ENCODE results near the gene SUFU. TPM values are rescaled to one million over a fixed set of nuclear protein-coding genes. Genes with fewer than 3 reads are reported as not detected.

Gene SUFU
- total RNA-seq, 1 donor from 2014 or later: 8.9 TPM

GRCh38 chr10:102467971-102468438 is 35.8 kb upstream of the SUFU start:
- TF ChIP-seq CTCF (IDR thresholded peaks at IDR 0.05; ENCODE audit: insufficient read depth, low read length, poor library complexity, severe bottlenecking): no peak
- H3K4me3 ChIP-seq (ENCODE audit: low read depth, low read length): no peak overlapping the region
- no peaks in the 10 kb centered on the region for H3K27me3 ChIP-seq (ENCODE audit: control insufficient read depth, insufficient read depth, low read length)
- H3K36me3 ChIP-seq (ENCODE audit: control insufficient read depth, insufficient read depth, low read length): no peaks in the 10 kb centered on the region
- no peak for DNase-seq (ENCODE audit: low read depth)

- TF ChIP-seq CTCF (IDR thresholded peaks at IDR 0.05; ENCODE audit: insufficient read depth, low read length, poor library complexity, severe bottlenecking): no peak
- H3K36me3 ChIP-seq (ENCODE audit: control insufficient read depth, insufficient read depth, low read length): no peaks in the 10 kb centered on the region
- H3K27me3 ChIP-seq (ENCODE audit: control insufficient read depth, insufficient read depth, low read length): no peaks in the 10 kb centered on the region
- DNase-seq (ENCODE audit: low read depth): no peak
- H3K4me3 ChIP-seq (ENCODE audit: low read depth, low read length): no peak overlapping the region
Observed at GRCh38 chr10:102468683-102469082, 35.1 kb upstream of the SUFU start.

- no peak for DNase-seq (ENCODE audit: low read depth)
- H3K4me3 ChIP-seq (ENCODE audit: low read depth, low read length): no peak overlapping the region
- TF ChIP-seq CTCF (IDR thresholded peaks at IDR 0.05; ENCODE audit: insufficient read depth, low read length, poor library complexity, severe bottlenecking): no peak
- H3K36me3 ChIP-seq (ENCODE audit: control insufficient read depth, insufficient read depth, low read length): no peaks in the 10 kb centered on the region
- no peaks in the 10 kb centered on the region for H3K27me3 ChIP-seq (ENCODE audit: control insufficient read depth, insufficient read depth, low read length)
Observed at GRCh38 chr10:102470579-102471546, 32.9 kb upstream of the SUFU start.

- TF ChIP-seq CTCF (IDR thresholded peaks at IDR 0.05; ENCODE audit: insufficient read depth, low read length, poor library complexity, severe bottlenecking): no peak
- Histone ChIP-seq H3K36me3 (ENCODE audit: control insufficient read depth, insufficient read depth, low read length) (no peaks in the 10 kb centered on the region), H3K27me3 (ENCODE audit: control insufficient read depth, insufficient read depth, low read length) (no peaks in the 10 kb centered on the region), H3K4me3 (ENCODE audit: low read depth, low read length) (no peak overlapping the region)
- no peak for DNase-seq (ENCODE audit: low read depth)
Observed at GRCh38 chr10:102473445-102474331, 30.1 kb upstream of the SUFU start.

- TF ChIP-seq CTCF (IDR thresholded peaks at IDR 0.05; ENCODE audit: insufficient read depth, low read length, poor library complexity, severe bottlenecking): no peak
- no peak for DNase-seq (ENCODE audit: low read depth)
- Histone ChIP-seq H3K27me3 (ENCODE audit: control insufficient read depth, insufficient read depth, low read length) (no peaks in the 10 kb centered on the region), H3K4me3 (ENCODE audit: low read depth, low read length) (no peak overlapping the region), H3K36me3 (ENCODE audit: control insufficient read depth, insufficient read depth, low read length) (no peaks in the 10 kb centered on the region)
Observed at GRCh38 chr10:102475451-102476040, 28.2 kb upstream of the SUFU start.

Data from kidney epithelial cell (primary cell).